SK-N-SH (cell line): ENCODE data around the gene SFRP5. TPM values are rescaled to one million over a fixed set of nuclear protein-coding genes. Genes with fewer than 3 reads are reported as not detected.

Experiments used
- CTCF ChIA-PET: fragments of 300-600, 350-600 bp; formaldehyde crosslinking; extraction: SDS; loops from one replicate; lab custom pipeline; 2021; lab: Yijun Ruan, JAX
- POLR2A ChIA-PET: fragments of 350-600 bp; sonication (Branson Sonifier 250); formaldehyde crosslinking; extraction: SDS; loops from one replicate; lab custom pipeline; 2020; ENCODE audit warnings: antibody characterized with exemption, inconsistent platforms; lab: Yijun Ruan, JAX
- DNase-seq: peaks from one replicate; pipeline ENCODE4 v3.0.0; 2012
- H2AFZ ChIP-seq: fragments of 200-600 bp; sonication (generic); 2 replicates; pipeline ENCODE4 v1.8.1; 2016; ENCODE audit warnings: antibody characterized with exemption, mild to moderate bottlenecking, low read depth
- H3F3A ChIP-seq: fragments of 200-600 bp; sonication (generic); replicated peaks from 2 replicates; pipeline ENCODE3; 2016; ENCODE audit warnings: antibody characterized with exemption, mild to moderate bottlenecking; ENCODE audit not compliant: insufficient read depth
- H3K27ac ChIP-seq, 2 experiments: fragments of 200-500 bp in 1 of 2; fragments of 200-600 bp in 1 of 2; sonication (Bioruptor generic) in 1 of 2; sonication (generic), shearing (Covaris generic) in 1 of 2; 2 replicates each; pipeline versions ENCODE4 v1.5.1 to v1.6.1; 2014 to 2016; ENCODE audit warnings: low read depth in 2 of 2, inconsistent platforms in 1 of 2, low read length in 1 of 2, mild to moderate bottlenecking in 1 of 2, mixed read lengths in 1 of 2
- H3K27me3 ChIP-seq: fragments of 200-600 bp; sonication (generic), shearing (Covaris generic); 2 replicates; pipeline ENCODE4 v1.6.1; 2016; ENCODE audit warnings: mixed run types; ENCODE audit not compliant: insufficient read depth
- H3K36me3 ChIP-seq, 2 experiments: fragments of 200-500 bp in 1 of 2; fragments of 200-600 bp in 1 of 2; sonication (Bioruptor generic) in 1 of 2; sonication (generic) in 1 of 2; replicated peaks in 1 of 2; 2 replicates each; pipeline versions ENCODE3 to v1.5.1; 2014 to 2016; ENCODE audit warnings: low read length in 1 of 2, mild to moderate bottlenecking in 1 of 2; ENCODE audit not compliant: insufficient read depth in 2 of 2, control insufficient read depth in 1 of 2
- H3K4me1 ChIP-seq, 2 experiments: fragments of 200-500 bp in 1 of 2; fragments of 200-600 bp in 1 of 2; sonication (Bioruptor generic) in 1 of 2; sonication (generic), shearing (Covaris generic) in 1 of 2; 2 replicates each; pipeline versions ENCODE4 v1.5.1 to v1.6.1; 2014 to 2016; ENCODE audit warnings: low read depth in 1 of 2, low read length in 1 of 2, mixed run types in 1 of 2; ENCODE audit not compliant: insufficient read depth in 2 of 2, control insufficient read depth in 1 of 2
- H3K4me2 ChIP-seq: fragments of 200-600 bp; sonication (generic), shearing (Covaris generic); 2 replicates; pipeline ENCODE4 v1.6.1; 2017; ENCODE audit warnings: mixed run types
- H3K4me3 ChIP-seq, 2 experiments: fragments of 200-500 bp in 1 of 2; fragments of 200-600 bp in 1 of 2; sonication (Bioruptor generic) in 1 of 2; sonication (generic), shearing (Covaris generic) in 1 of 2; 2 replicates each; pipeline versions ENCODE4 v1.5.1 to v1.8.1; 2014 to 2016; ENCODE audit warnings: low read depth in 2 of 2, inconsistent platforms in 1 of 2, low read length in 1 of 2, mild to moderate bottlenecking in 1 of 2, mixed read lengths in 1 of 2, moderate library complexity in 1 of 2
- H3K79me2 ChIP-seq: fragments of 200-600 bp; sonication (generic); 2 replicates; pipeline ENCODE4 v1.8.1; 2017; ENCODE audit warnings: mild to moderate bottlenecking; ENCODE audit not compliant: insufficient read depth
- H3K9ac ChIP-seq: fragments of 200-600 bp; sonication (generic); 2 replicates; pipeline ENCODE4 v1.6.1; 2017; ENCODE audit warnings: mixed run types
- H3K9me2 ChIP-seq: fragments of 200-600 bp; sonication (generic); 2 replicates; pipeline ENCODE4 v1.6.1; 2017; ENCODE audit warnings: mixed run types
- H3K9me3 ChIP-seq: fragments of 200-600 bp; sonication (generic); 2 replicates; pipeline ENCODE4 v1.6.1; 2017; ENCODE audit warnings: mixed run types, mild to moderate bottlenecking, moderate library complexity
- H4K20me1 ChIP-seq: fragments of 200-600 bp; sonication (generic); 2 replicates; pipeline ENCODE4 v1.6.1; 2017; ENCODE audit warnings: mild to moderate bottlenecking, mixed run types; ENCODE audit not compliant: insufficient read depth
- CHD2 ChIP-seq: fragments of 150-350 bp; IDR thresholded peaks from 2 replicates; pipeline ENCODE4 v1.6.1; 2018; ENCODE audit warnings: low read length; ENCODE audit not compliant: partially characterized antibody
- CTCF ChIP-seq: fragments of 200-600 bp; sonication (generic); IDR thresholded peaks from 2 replicates; pipeline ENCODE4 v1.6.1; 2017; ENCODE audit warnings: antibody characterized with exemption, mild to moderate bottlenecking, moderate library complexity
- EP300 ChIP-seq, 2 experiments: IDR thresholded peaks; 2 replicates each; pipeline versions ENCODE4 v1.4.0 to v1.6.1; 2012; ENCODE audit warnings: borderline replicate concordance in 1 of 2, low read depth in 1 of 2, low read length in 1 of 2
- EZH2phosphoT487 ChIP-seq: fragments of 200-600 bp; sonication (generic); IDR thresholded peaks from 2 replicates; pipeline ENCODE4 v1.6.1; 2017; ENCODE audit warnings: low read depth, mixed run types, mild to moderate bottlenecking, antibody characterized with exemption, moderate library complexity, borderline replicate concordance
- FOSL2 ChIP-seq: IDR thresholded peaks from 2 replicates; pipeline ENCODE4 v1.4.0; 2012; ENCODE audit warnings: low read depth, mild to moderate bottlenecking, moderate library complexity, borderline replicate concordance
- GABPA ChIP-seq: IDR thresholded peaks from 2 replicates; pipeline ENCODE4 v1.4.0; 2012; ENCODE audit warnings: low read depth, mild to moderate bottlenecking
- IRF3 ChIP-seq: fragments of 150-350 bp; IDR thresholded peaks from 2 replicates; pipeline ENCODE4 v1.6.1; 2016; ENCODE audit warnings: mild to moderate bottlenecking, low read depth, low read length
- MAX ChIP-seq: IDR thresholded peaks from 2 replicates; pipeline ENCODE4 v1.4.0; 2012; ENCODE audit warnings: low read depth
- MEF2A ChIP-seq: IDR thresholded peaks from 2 replicates; pipeline ENCODE4 v1.4.0; 2012; ENCODE audit warnings: low read depth, borderline replicate concordance
- MXI1 ChIP-seq: IDR thresholded peaks from 2 replicates; pipeline ENCODE4 v1.6.1; 2012; ENCODE audit warnings: mild to moderate bottlenecking, low read depth, low read length, improper control_type of control experiment
- POLR2AphosphoS5 ChIP-seq: IDR thresholded peaks from 2 replicates; pipeline ENCODE4 v1.6.1; 2012; ENCODE audit warnings: low read depth, low read length
- REST ChIP-seq: IDR thresholded peaks from 2 replicates; pipeline ENCODE4 v1.6.1; 2012; ENCODE audit warnings: mild to moderate bottlenecking, low read depth, low read length, moderate library complexity
- RXRA ChIP-seq: IDR thresholded peaks from 2 replicates; pipeline ENCODE4 v1.4.0; 2012; ENCODE audit warnings: low read depth, mild to moderate bottlenecking, borderline replicate concordance
- TAF1 ChIP-seq: IDR thresholded peaks from 2 replicates; pipeline ENCODE4 v1.6.1; 2012; ENCODE audit warnings: low read depth, mild to moderate bottlenecking, low read length, moderate library complexity, borderline replicate concordance
- USF1 ChIP-seq: IDR thresholded peaks from 2 replicates; pipeline ENCODE4 v1.4.0; 2012; ENCODE audit warnings: low read depth, borderline replicate concordance
- USF2 ChIP-seq: fragments of 150-350 bp; IDR thresholded peaks from 2 replicates; pipeline ENCODE4 v1.6.1; 2017; ENCODE audit warnings: antibody characterized with exemption, low read length, low read depth, borderline replicate concordance
- WGBS: methylation state at CpG from one replicate; pipeline ENCODE4 v1.1.6; 2017; ENCODE audit warnings: low lambda C conversion rate; 5-methylcytosine and 5-hydroxymethylcytosine counted together
- polyA plus RNA-seq, 3 experiments: library from polyadenylated mRNA; depleted of rRNA; stranded (reverse); fragments of >200 nt; gene quantifications; 2 replicates each; pipeline ENCODE4 v1.2.3, GENCODE V29; 2012

Gene SFRP5
- polyA plus RNA-seq (2012; rRNA removed), result not detected in 2 replicates
- 0.01 TPM in 1 of 2 replicates, not detected in the other for polyA plus RNA-seq (2012; cell fraction: cytosol; rRNA removed)
- polyA plus RNA-seq (2012; cell fraction: nucleus; rRNA removed), result not detected in 2 replicates

GRCh38 chr10:97771913-97772823 is at the start of gene SFRP5:
Gene SFRP5, minus strand, starts transcription at chr10:97771999. Its CDS starts 166 bp downstream, at chr10:97771833.
- Histone ChIP-seq H3K27me3 (peaks cover 21% of the 10 kb centered on the region; the same call in 1 of the 2 replicates), H3K9ac (no peak within 1 kb of the TSS), H3K36me3 (no peaks in the 10 kb centered on the region), H3K4me3 (peak within 1 kb of the TSS in 1 of 2 experiments; percentile 35; a peak in 2 of 4 replicates), H3K27ac (no peak within 1 kb of the TSS), H3K9me2 (no peaks in the 10 kb centered on the region), H3K4me1 (peaks cover 0 to 4% of the 10 kb centered on the region in 2 experiments; a peak in 1 of 4 replicates), H3F3A (no peaks in the 10 kb centered on the region), H3K4me2 (peak within 1 kb of the TSS; percentile 44; the same call in 1 of the 2 replicates), H2AFZ (no peak within 1 kb of the TSS), H3K9me3 (no peaks in the 10 kb centered on the region), H4K20me1 (no peaks in the 10 kb centered on the region), H3K79me2 (no peaks in the 10 kb centered on the region)
- CTCF ChIA-PET, result interaction anchor here (0.6 to 5.0 kb wide), 17 partner anchors 8 to 274 kb away, joined by 3 to 37 read pairs (median 4); no protein-coding TSS in a partner anchor
- POLR2A ChIA-PET, result no interaction called here
- no peak for TF ChIP-seq POLR2AphosphoS5
- no peak for TF ChIP-seq RXRA
- no peak for TF ChIP-seq GABPA
- no peak for TF ChIP-seq EP300 (IDR thresholded peaks at IDR 0.05; ENCODE audit: borderline replicate concordance in 1 of 2, low read depth in 1 of 2, low read length in 1 of 2)
- TF ChIP-seq TAF1, result no peak
- no peak for TF ChIP-seq USF2
- no peak for TF ChIP-seq MXI1
- no peak for TF ChIP-seq FOSL2
- no peak for TF ChIP-seq EZH2phosphoT487
- no peak for TF ChIP-seq REST
- no peak for TF ChIP-seq USF1
- no peak for TF ChIP-seq CHD2
- no peak for TF ChIP-seq CTCF
- TF ChIP-seq MEF2A, result no peak
- no peak for TF ChIP-seq MAX
- TF ChIP-seq IRF3, result no peak
- peak; percentile 75 for DNase-seq
- WGBS, result 38% methylated on average over 26 of the region's 44 CpGs
